Measurements from ENCODE around the gene TMEM198. TPM values are rescaled to one million over a fixed set of nuclear protein-coding genes. Genes with fewer than 3 reads are reported as not detected.

TMEM198 gene
- total and polyA plus RNA-seq, 2 donors (not counting 3 experiments of a cell fraction or from before 2014, with no cell fraction given): not detected

DNA sequence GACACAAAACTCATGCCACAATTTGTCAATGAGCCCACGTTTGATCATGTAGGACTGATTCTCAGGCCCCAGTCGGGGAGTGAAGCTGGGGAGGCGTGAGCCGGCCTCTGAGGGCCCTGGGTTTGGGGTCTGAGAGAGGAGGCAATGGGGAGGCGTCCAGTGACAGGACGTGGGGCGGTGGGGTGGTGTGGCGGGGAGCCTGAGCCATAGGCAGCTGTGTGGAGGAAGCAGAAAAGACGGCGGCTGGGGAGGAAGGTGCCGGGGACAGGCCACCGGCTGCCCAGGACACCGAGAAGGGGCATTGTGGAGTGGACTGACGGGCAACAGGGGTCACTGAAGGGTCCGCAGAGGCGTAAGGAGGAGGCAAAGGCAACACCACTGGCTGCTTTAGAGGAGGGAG, 7.4 kb upstream of the TMEM198 start:
- DNase-seq (ENCODE audit: low read depth, low spot score): no peak
- intact Hi-C loops (cut with micrococcal nuclease) (no loop called here), dilution Hi-C loops (cut with MboI; ENCODE audit: extremely low pct_ligation_motif_present, low sequenced_read_pairs) (no loop called here)
- CTCF ChIA-PET: interaction anchor here (4.9 kb wide), 1 partner anchor 41 kb away, joined by 21 read pairs; a partner anchor contains a TSS
- no peaks in the 10 kb centered on the region for H3K9me1 ChIP-seq (replicated peaks; ENCODE audit: control insufficient read depth, extremely low read depth, insufficient read depth, low read length)
- FAIRE-seq: no peak
- POLR2A ChIA-PET: no interaction called here
- H4K20me1 ChIP-seq (replicated peaks; ENCODE audit: control insufficient read depth, extremely low read depth, insufficient read depth, low read length): no peaks in the 10 kb centered on the region
- H3K36me3 ChIP-seq (ENCODE audit: control insufficient read depth in 2 of 2, extremely low read depth in 1 of 2, insufficient read depth in 2 of 2, low read length in 2 of 2): no peaks in the 10 kb centered on the region
- H3K4me3 ChIP-seq (replicated peaks in 1 of 3; ENCODE audit: insufficient read depth in 1 of 3, low read depth in 1 of 3, low read length in 3 of 3): no peak overlapping the region
- no peaks in the 10 kb centered on the region for H3K79me2 ChIP-seq (ENCODE audit: control insufficient read depth, insufficient read depth, low read length)
- H3K4me2 ChIP-seq (ENCODE audit: insufficient read depth, low read length): no peak overlapping the region
- no peaks in the 10 kb centered on the region for H3K9me3 ChIP-seq (replicated peaks; ENCODE audit: control insufficient read depth, insufficient read depth, low read length)
- TF ChIP-seq JUN (IDR thresholded peaks at IDR 0.05; ENCODE audit: borderline replicate concordance, insufficient read depth, insufficient read length, low read depth) (no peak), POLR2A (IDR thresholded peaks at IDR 0.05; ENCODE audit: low read depth, low read length) (no peak)
- BruUV-seq (replicated peaks): no TSS peak
- no peak overlapping the region for H2AFZ ChIP-seq (ENCODE audit: low read depth, low read length)
- no peak overlapping the region for H3K9ac ChIP-seq (replicated peaks; ENCODE audit: extremely low read depth, insufficient read depth, low read length)
- peaks cover 3 to 10% of the 10 kb centered on the region in 2 experiments for H3K27me3 ChIP-seq (ENCODE audit: control insufficient read depth in 2 of 2, insufficient read depth in 2 of 2, low read length in 2 of 2)
- H3K4me1 ChIP-seq (ENCODE audit: control insufficient read depth, extremely low read depth, insufficient read depth, low read length): no peaks in the 10 kb centered on the region
- no peak overlapping the region for H3K27ac ChIP-seq (ENCODE audit: insufficient read depth, low read depth, low read length)

DNA sequence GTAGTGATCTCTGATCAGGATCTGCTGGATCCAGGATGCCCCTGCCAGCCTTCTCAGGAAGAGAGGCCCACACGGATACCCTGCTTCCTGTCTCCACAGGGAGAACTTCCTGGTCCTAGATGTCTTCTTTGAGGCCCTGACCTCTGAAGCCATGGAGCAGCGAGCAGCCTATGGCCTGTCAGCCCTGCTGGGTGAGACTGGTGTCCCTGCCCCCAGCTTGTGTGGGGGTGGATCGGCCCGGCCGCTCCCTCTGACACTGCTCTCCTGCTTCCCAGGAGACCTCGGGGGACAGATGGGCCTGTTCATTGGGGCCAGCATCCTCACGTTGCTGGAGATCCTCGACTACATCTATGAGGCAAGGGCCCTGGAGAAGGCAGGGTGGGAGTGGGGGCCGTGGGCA, 6.9 kb upstream of the TMEM198 start:
- dilution Hi-C loops (cut with MboI; ENCODE audit: extremely low pct_ligation_motif_present, low sequenced_read_pairs): no loop called here
- POLR2A ChIA-PET: no interaction called here
- Histone ChIP-seq H3K79me2 (ENCODE audit: control insufficient read depth, insufficient read depth, low read length) (no peaks in the 10 kb centered on the region), H3K27me3 (ENCODE audit: control insufficient read depth in 2 of 2, insufficient read depth in 2 of 2, low read length in 2 of 2) (peaks cover 3 to 10% of the 10 kb centered on the region in 2 experiments), H4K20me1 (replicated peaks; ENCODE audit: control insufficient read depth, extremely low read depth, insufficient read depth, low read length) (no peaks in the 10 kb centered on the region), H3K27ac (ENCODE audit: insufficient read depth, low read depth, low read length) (no peak overlapping the region), H3K9me3 (replicated peaks; ENCODE audit: control insufficient read depth, insufficient read depth, low read length) (no peaks in the 10 kb centered on the region), H3K4me3 (replicated peaks in 1 of 3; ENCODE audit: insufficient read depth in 1 of 3, low read depth in 1 of 3, low read length in 3 of 3) (no peak overlapping the region), H2AFZ (ENCODE audit: low read depth, low read length) (no peak overlapping the region), H3K36me3 (ENCODE audit: control insufficient read depth in 2 of 2, extremely low read depth in 1 of 2, insufficient read depth in 2 of 2, low read length in 2 of 2) (no peaks in the 10 kb centered on the region), H3K4me1 (ENCODE audit: control insufficient read depth, extremely low read depth, insufficient read depth, low read length) (no peaks in the 10 kb centered on the region), H3K9me1 (replicated peaks; ENCODE audit: control insufficient read depth, extremely low read depth, insufficient read depth, low read length) (no peaks in the 10 kb centered on the region), H3K4me2 (ENCODE audit: insufficient read depth, low read length) (no peak overlapping the region), H3K9ac (replicated peaks; ENCODE audit: extremely low read depth, insufficient read depth, low read length) (no peak overlapping the region)
- FAIRE-seq: no peak
- BruUV-seq (replicated peaks): no TSS peak
- DNase-seq (ENCODE audit: low read depth, low spot score): no peak
- CTCF ChIA-PET: interaction anchor here (4.9 kb wide), 1 partner anchor 41 kb away, joined by 21 read pairs; a partner anchor contains a TSS
- intact Hi-C loops (cut with micrococcal nuclease): no loop called here
- no peak for TF ChIP-seq MYC (IDR thresholded peaks at IDR 0.05; ENCODE audit: low read depth, low read length)
- no peak for TF ChIP-seq EZH2 (IDR thresholded peaks at IDR 0.05; ENCODE audit: borderline replicate concordance, low read depth, low read length, severe bottlenecking)
